ENCODE measurements around the gene INPP5D.
"Not testable (repeated sequence)": the region's sequence is repeated elsewhere in the genome, so short reads cannot be mapped to it uniquely, and the experiment has no call there.

The INPP5D gene

GRCh38 chr2:233063269-233063975 is 3.3 kb downstream of the INPP5D start:
- DNase-seq = peak; percentile 61
- H2AK5ac ChIP-seq (ENCODE audit: low read length) = no peak overlapping the region
- H3K4me2 ChIP-seq (ENCODE audit: low read length) = no peak overlapping the region
- H2BK120ac ChIP-seq (ENCODE audit: low read depth, low read length) = no peak overlapping the region
- H3K4me1 ChIP-seq (ENCODE audit: control insufficient read depth, low read depth, low read length) = no peaks in the 10 kb centered on the region
- no peak overlapping the region for H3K9ac ChIP-seq (ENCODE audit: low read length)
- H3K79me2 ChIP-seq (ENCODE audit: control insufficient read depth, insufficient read depth, low read length) = no peaks in the 10 kb centered on the region
- no peaks in the 10 kb centered on the region for H3K36me3 ChIP-seq (ENCODE audit: control insufficient read depth, insufficient read depth, low read length)
- H4K5ac ChIP-seq (ENCODE audit: low read length) = no peak overlapping the region
- H2BK5ac ChIP-seq (ENCODE audit: low read length) = no peak overlapping the region
- H3K4ac ChIP-seq (ENCODE audit: low read depth, low read length) = no peak overlapping the region
- WGBS (ENCODE audit: extremely low coverage, insufficient coverage, low lambda C conversion rate) = no CpG with 5 or more reads among the region's 13 CpGs
- H4K8ac ChIP-seq (ENCODE audit: low read depth, low read length) = no peak overlapping the region
- no peak overlapping the region for H2BK15ac ChIP-seq (replicated peaks; ENCODE audit: low read depth)
- no peak overlapping the region for H3K18ac ChIP-seq (ENCODE audit: low read length)
- H3K56ac ChIP-seq (ENCODE audit: low read length) = no peak overlapping the region
- no peak overlapping the region for H3K23ac ChIP-seq (ENCODE audit: low read length)
- H3K4me3 ChIP-seq (ENCODE audit: low read length) = no peak overlapping the region
- no peaks in the 10 kb centered on the region for H3K79me1 ChIP-seq (ENCODE audit: low read length)
- H3K27me3 ChIP-seq (ENCODE audit: insufficient read depth, low read length, poor library complexity) = no peaks in the 10 kb centered on the region
- H3K27ac ChIP-seq (ENCODE audit: low read depth, low read length) = no peak overlapping the region

- H2AK5ac ChIP-seq (ENCODE audit: low read length) = no peak overlapping the region
- no peak overlapping the region for H3K27ac ChIP-seq (ENCODE audit: low read depth, low read length)
- no peak overlapping the region for H3K4me3 ChIP-seq (ENCODE audit: low read length)
- H3K79me1 ChIP-seq (ENCODE audit: low read length) = no peaks in the 10 kb centered on the region
- no peak overlapping the region for H3K23ac ChIP-seq (ENCODE audit: low read length)
- no peaks in the 10 kb centered on the region for H3K4me1 ChIP-seq (ENCODE audit: control insufficient read depth, low read depth, low read length)
- no CpG with 5 or more reads among the region's 9 CpGs for whole genome bisulfite sequencing (ENCODE audit: extremely low coverage, insufficient coverage, low lambda C conversion rate)
- H3K36me3 ChIP-seq (ENCODE audit: control insufficient read depth, insufficient read depth, low read length) = no peaks in the 10 kb centered on the region
- H4K5ac ChIP-seq (ENCODE audit: low read length) = no peak overlapping the region
- no peak overlapping the region for H2BK120ac ChIP-seq (ENCODE audit: low read depth, low read length)
- no peak overlapping the region for H3K9ac ChIP-seq (ENCODE audit: low read length)
- no peak for DNase-seq
- no peak overlapping the region for H3K4me2 ChIP-seq (ENCODE audit: low read length)
- no peaks in the 10 kb centered on the region for H3K79me2 ChIP-seq (ENCODE audit: control insufficient read depth, insufficient read depth, low read length)
- no peak overlapping the region for H4K8ac ChIP-seq (ENCODE audit: low read depth, low read length)
- H2BK5ac ChIP-seq (ENCODE audit: low read length) = no peak overlapping the region
- no peaks in the 10 kb centered on the region for H3K27me3 ChIP-seq (ENCODE audit: insufficient read depth, low read length, poor library complexity)
- H3K18ac ChIP-seq (ENCODE audit: low read length) = no peak overlapping the region
- H2BK15ac ChIP-seq (replicated peaks; ENCODE audit: low read depth) = no peak overlapping the region
- H3K4ac ChIP-seq (ENCODE audit: low read depth, low read length) = no peak overlapping the region
- no peak overlapping the region for H3K56ac ChIP-seq (ENCODE audit: low read length)
Measured at GRCh38 chr2:233063976-233064411, 3.9 kb downstream of the INPP5D start.

GRCh38 chr2:233064530-233065199 is 4.5 kb downstream of the INPP5D start:
- Histone ChIP-seq H3K79me2 (ENCODE audit: control insufficient read depth, insufficient read depth, low read length) (no peaks in the 10 kb centered on the region), H4K8ac (ENCODE audit: low read depth, low read length) (no peak overlapping the region), H3K27ac (ENCODE audit: low read depth, low read length) (no peak overlapping the region), H3K4me1 (ENCODE audit: control insufficient read depth, low read depth, low read length) (no peaks in the 10 kb centered on the region), H3K79me1 (ENCODE audit: low read length) (no peaks in the 10 kb centered on the region), H3K36me3 (ENCODE audit: control insufficient read depth, insufficient read depth, low read length) (no peaks in the 10 kb centered on the region), H3K9ac (ENCODE audit: low read length) (no peak overlapping the region), H3K4ac (ENCODE audit: low read depth, low read length) (no peak overlapping the region), H3K27me3 (ENCODE audit: insufficient read depth, low read length, poor library complexity) (no peaks in the 10 kb centered on the region), H2BK120ac (ENCODE audit: low read depth, low read length) (no peak overlapping the region), H3K56ac (ENCODE audit: low read length) (no peak overlapping the region), H3K4me2 (ENCODE audit: low read length) (no peak overlapping the region), H4K5ac (ENCODE audit: low read length) (no peak overlapping the region), H3K18ac (ENCODE audit: low read length) (no peak overlapping the region), H3K4me3 (ENCODE audit: low read length) (no peak overlapping the region), H3K23ac (ENCODE audit: low read length) (no peak overlapping the region), H2BK5ac (ENCODE audit: low read length) (no peak overlapping the region), H2BK15ac (replicated peaks; ENCODE audit: low read depth) (no peak overlapping the region), H2AK5ac (ENCODE audit: low read length) (no peak overlapping the region)
- no peak for DNase-seq
- WGBS (ENCODE audit: extremely low coverage, insufficient coverage, low lambda C conversion rate) = no CpG with 5 or more reads among the region's 16 CpGs

GRCh38 chr2:233065200-233065589 is 5.1 kb downstream of the INPP5D start:
- not testable (repeated sequence) for H3K18ac ChIP-seq (ENCODE audit: low read length); H3K4me3 ChIP-seq (ENCODE audit: low read length); H3K4me2 ChIP-seq (ENCODE audit: low read length); H3K79me1 ChIP-seq (ENCODE audit: low read length); H3K36me3 ChIP-seq (ENCODE audit: control insufficient read depth, insufficient read depth, low read length); H3K23ac ChIP-seq (ENCODE audit: low read length); H3K27me3 ChIP-seq (ENCODE audit: insufficient read depth, low read length, poor library complexity); H3K79me2 ChIP-seq (ENCODE audit: control insufficient read depth, insufficient read depth, low read length); H3K4ac ChIP-seq (ENCODE audit: low read depth, low read length); H3K56ac ChIP-seq (ENCODE audit: low read length); H4K5ac ChIP-seq (ENCODE audit: low read length); DNase-seq; H3K27ac ChIP-seq (ENCODE audit: low read depth, low read length); H4K8ac ChIP-seq (ENCODE audit: low read depth, low read length); H2BK5ac ChIP-seq (ENCODE audit: low read length); H2BK15ac ChIP-seq (replicated peaks; ENCODE audit: low read depth); H2BK120ac ChIP-seq (ENCODE audit: low read depth, low read length); H3K4me1 ChIP-seq (ENCODE audit: control insufficient read depth, low read depth, low read length); H3K9ac ChIP-seq (ENCODE audit: low read length); H2AK5ac ChIP-seq (ENCODE audit: low read length)
- no CpG with 5 or more reads among the region's 4 CpGs for WGBS (ENCODE audit: extremely low coverage, insufficient coverage, low lambda C conversion rate)

- Histone ChIP-seq H3K4me2 (ENCODE audit: low read length) (no peak overlapping the region), H3K27ac (ENCODE audit: low read depth, low read length) (no peak overlapping the region), H3K79me1 (ENCODE audit: low read length) (no peaks in the 10 kb centered on the region), H3K23ac (ENCODE audit: low read length) (no peak overlapping the region), H4K5ac (ENCODE audit: low read length) (no peak overlapping the region), H3K56ac (ENCODE audit: low read length) (no peak overlapping the region), H3K79me2 (ENCODE audit: control insufficient read depth, insufficient read depth, low read length) (no peaks in the 10 kb centered on the region), H3K36me3 (ENCODE audit: control insufficient read depth, insufficient read depth, low read length) (no peaks in the 10 kb centered on the region), H3K18ac (ENCODE audit: low read length) (no peak overlapping the region), H2BK5ac (ENCODE audit: low read length) (no peak overlapping the region), H3K27me3 (ENCODE audit: insufficient read depth, low read length, poor library complexity) (no peaks in the 10 kb centered on the region), H3K4me1 (ENCODE audit: control insufficient read depth, low read depth, low read length) (no peaks in the 10 kb centered on the region), H2BK15ac (replicated peaks; ENCODE audit: low read depth) (no peak overlapping the region), H2BK120ac (ENCODE audit: low read depth, low read length) (no peak overlapping the region), H4K8ac (ENCODE audit: low read depth, low read length) (no peak overlapping the region), H3K9ac (ENCODE audit: low read length) (no peak overlapping the region), H3K4ac (ENCODE audit: low read depth, low read length) (no peak overlapping the region), H3K4me3 (ENCODE audit: low read length) (no peak overlapping the region), H2AK5ac (ENCODE audit: low read length) (no peak overlapping the region)
- WGBS (ENCODE audit: extremely low coverage, insufficient coverage, low lambda C conversion rate) = no CpG with 5 or more reads among the region's 9 CpGs
- no peak for DNase-seq
Measured at GRCh38 chr2:233065954-233066470, 5.9 kb downstream of the INPP5D start.

Measured in mesendoderm (in vitro differentiated cells).